HCT116 (cell line): ENCODE data around the gene TNFSF10. TPM values are rescaled to one million over a fixed set of nuclear protein-coding genes. Genes with fewer than 3 reads are reported as not detected.
"Not testable (repeated sequence)": the region's sequence is repeated elsewhere in the genome, so short reads cannot be mapped to it uniquely, and the experiment has no call there.

Experiments
- ATAC-seq: fragments of 200-7000 bp; cut with Tn5 transposase; 2 replicates; pipeline ENCODE4 v1.9.1; 2020; ENCODE audit warnings: mild to moderate bottlenecking, moderate library complexity
- BruUV-seq: library from RNA; stranded (reverse); fragments of 400-500 nt; replicated peaks from 2 replicates; lab custom pipeline; 2021; lab: Mats Ljungman, UMichigan
- CTCF ChIA-PET: fragments of 300-600 bp; sonication (Branson Sonifier 250); formaldehyde crosslinking; loops from one replicate; lab custom pipeline; 2021; ENCODE audit warnings: antibody characterized with exemption; lab: Charles Lee
- POLR2A ChIA-PET: fragments of 300-600, 350-600 bp; sonication (Branson Sonifier 250); formaldehyde crosslinking; loops from one replicate; lab custom pipeline; 2021; ENCODE audit warnings: antibody characterized with exemption; lab: Charles Lee
- RAD21 ChIA-PET, 2 experiments: fragments of 300-600 bp; sonication (Branson Sonifier 250); formaldehyde crosslinking; loops; one replicate each; lab custom pipeline; 2023; ENCODE audit warnings: low total read pairs in 2 of 2; ENCODE audit not compliant: uncharacterized antibody in 2 of 2, unreplicated experiment in 2 of 2, low non-redundant PET in 1 of 2; lab: Charles Lee
- DNase-seq: peaks from one replicate; pipeline ENCODE4 v3.0.0-alpha.2; 2010; ENCODE audit warnings: low read depth, low spot score
- H2AFZ ChIP-seq: fragments of 200-600 bp; shearing (Covaris generic), sonication (generic); 2 replicates; pipeline ENCODE4 v1.6.1; 2017; ENCODE audit warnings: low read depth, mixed run types, mixed read lengths, antibody characterized with exemption, low read length; ENCODE audit not compliant: poor library complexity, severe bottlenecking
- H3K27ac ChIP-seq: 2 replicates; pipeline ENCODE4 v1.5.1; 2012; ENCODE audit warnings: low read depth, low read length
- H3K27me3 ChIP-seq: fragments of 200-600 bp; sonication (generic); 2 replicates; pipeline ENCODE4 v1.6.1; 2016; ENCODE audit warnings: mixed run types, low read length, mixed read lengths; ENCODE audit not compliant: insufficient read depth
- H3K36me3 ChIP-seq, 2 experiments: fragments of 200-500 bp in 1 of 2; fragments of 200-600 bp in 1 of 2; sonication (Bioruptor generic) in 1 of 2; sonication (generic) in 1 of 2; 2 replicates each; pipeline versions ENCODE4 v1.5.1 to v1.6.1; 2014 to 2016; ENCODE audit warnings: low read length in 2 of 2, inconsistent platforms in 1 of 2, mixed read lengths in 1 of 2, mixed run types in 1 of 2; ENCODE audit not compliant: insufficient read depth in 2 of 2, control insufficient read depth in 1 of 2
- H3K4me1 ChIP-seq, 2 experiments: fragments of 200-600 bp in 1 of 2; sonication (generic) in 1 of 2; 2 replicates each; pipeline versions ENCODE4 v1.5.1 to v1.6.1; 2012 to 2017; ENCODE audit warnings: low read length in 2 of 2, inconsistent platforms in 1 of 2, mild to moderate bottlenecking in 1 of 2, mixed read lengths in 1 of 2, mixed run types in 1 of 2, moderate library complexity in 1 of 2; ENCODE audit not compliant: insufficient read depth in 2 of 2, control insufficient read depth in 1 of 2
- H3K4me2 ChIP-seq: fragments of 200-600 bp; sonication (generic); 2 replicates; pipeline ENCODE4 v1.6.1; 2017; ENCODE audit warnings: mixed run types, low read length, mixed read lengths
- H3K4me3 ChIP-seq, 2 experiments: fragments of 200-600 bp in 1 of 2; sonication (generic) in 1 of 2; replicated peaks in 1 of 2; 2 replicates each; pipeline ENCODE4 v1.5.1; 2011 to 2016; ENCODE audit warnings: low read length in 2 of 2, control low read depth in 1 of 2, low read depth in 1 of 2, mild to moderate bottlenecking in 1 of 2, mixed read lengths in 1 of 2, mixed run types in 1 of 2
- H3K79me2 ChIP-seq: fragments of 200-600 bp; sonication (generic); 2 replicates; pipeline ENCODE4 v1.6.1; 2017; ENCODE audit warnings: mild to moderate bottlenecking, mixed run types, low read length, moderate library complexity, mixed read lengths; ENCODE audit not compliant: insufficient read depth
- H3K9ac ChIP-seq: fragments of 200-600 bp; sonication (generic); 2 replicates; pipeline ENCODE4 v1.6.1; 2016; ENCODE audit warnings: low read length, mixed read lengths
- H3K9me2 ChIP-seq: fragments of 200-600 bp; sonication (generic), shearing (Covaris generic); 2 replicates; pipeline ENCODE4 v1.6.1; 2017; ENCODE audit warnings: mixed run types, mild to moderate bottlenecking, moderate library complexity; ENCODE audit not compliant: insufficient read depth
- H3K9me3 ChIP-seq, 2 experiments: fragments of 200-500 bp in 1 of 2; fragments of 200-600 bp in 1 of 2; sonication (Bioruptor generic) in 1 of 2; sonication (generic) in 1 of 2; 2 replicates each; pipeline ENCODE4 v1.6.1; 2014 to 2017; ENCODE audit warnings: low read length in 2 of 2, mixed read lengths in 2 of 2, inconsistent platforms in 1 of 2, low read depth in 1 of 2, mild to moderate bottlenecking in 1 of 2, mixed run types in 1 of 2, moderate library complexity in 1 of 2; ENCODE audit not compliant: control insufficient read depth in 1 of 2, insufficient read depth in 1 of 2
- H4K20me1 ChIP-seq: fragments of 200-600 bp; sonication (generic), shearing (Covaris generic); 2 replicates; pipeline ENCODE4 v1.6.1; 2017; ENCODE audit warnings: mixed run types, mild to moderate bottlenecking, moderate library complexity; ENCODE audit not compliant: insufficient read depth
- CBX3 ChIP-seq: IDR thresholded peaks from 2 replicates; pipeline ENCODE4 v1.6.1; 2012; ENCODE audit warnings: low read depth
- EZH2 ChIP-seq: fragments of 200-600 bp; sonication (generic); IDR thresholded peaks from 2 replicates; pipeline ENCODE4 v1.6.1; 2017; ENCODE audit warnings: antibody characterized with exemption, mixed run types
- JUND ChIP-seq: IDR thresholded peaks from 2 replicates; pipeline ENCODE4 v1.6.1; 2012
- MAX ChIP-seq: IDR thresholded peaks from 2 replicates; pipeline ENCODE4 v1.6.1; 2012
- POLR2A ChIP-seq: IDR thresholded peaks from 2 replicates; pipeline ENCODE4 v1.7.0; 2011; ENCODE audit warnings: borderline replicate concordance; ENCODE audit not compliant: insufficient read depth, insufficient read length; ENCODE audit errors: extremely low read depth
- RAD21 ChIP-seq: IDR thresholded peaks from 2 replicates; pipeline ENCODE4 v1.6.1; 2012; ENCODE audit warnings: low read depth, mild to moderate bottlenecking
- SRF ChIP-seq: IDR thresholded peaks from 2 replicates; pipeline ENCODE4 v1.6.1; 2012; ENCODE audit warnings: low read depth
- TCF7L2 ChIP-seq: IDR thresholded peaks from 2 replicates; pipeline ENCODE4 v1.7.0; 2011; ENCODE audit warnings: borderline replicate concordance, inconsistent platforms; ENCODE audit not compliant: insufficient read depth, insufficient read length; ENCODE audit errors: extremely low read depth
- intact Hi-C: fragments of 100-400 bp; cut with micrococcal nuclease; formaldehyde crosslinking; loops from 2 replicates; pipeline ENCODE4 v1.10.0; 2022
- total RNA-seq: library from RNA; stranded (reverse); gene quantifications from one replicate; pipeline ENCODE4 v1.2.1, GENCODE V29; 2021; ENCODE audit not compliant: unreplicated experiment
- TF ChIP-seq, protein P1 (sequence below), 3 experiments: fragments of 200-600 bp in 1 of 3; sonication (generic) in 1 of 3; IDR thresholded peaks in 2 of 3; conservative IDR thresholded peaks in 1 of 3; 2 replicates each; pipeline ENCODE4 v1.5.1; 2012 to 2017; ENCODE audit warnings: low read depth in 2 of 3, low read length in 2 of 3, antibody characterized with exemption in 1 of 3, borderline replicate concordance in 1 of 3, control low read depth in 1 of 3, mild to moderate bottlenecking in 1 of 3, mixed read lengths in 1 of 3, mixed run types in 1 of 3, moderate library complexity in 1 of 3; ENCODE audit not compliant: insufficient read depth in 1 of 3

TNFSF10 gene
- total RNA-seq, 1 experiment from 2014 or later, result 0.20 TPM

DNA sequence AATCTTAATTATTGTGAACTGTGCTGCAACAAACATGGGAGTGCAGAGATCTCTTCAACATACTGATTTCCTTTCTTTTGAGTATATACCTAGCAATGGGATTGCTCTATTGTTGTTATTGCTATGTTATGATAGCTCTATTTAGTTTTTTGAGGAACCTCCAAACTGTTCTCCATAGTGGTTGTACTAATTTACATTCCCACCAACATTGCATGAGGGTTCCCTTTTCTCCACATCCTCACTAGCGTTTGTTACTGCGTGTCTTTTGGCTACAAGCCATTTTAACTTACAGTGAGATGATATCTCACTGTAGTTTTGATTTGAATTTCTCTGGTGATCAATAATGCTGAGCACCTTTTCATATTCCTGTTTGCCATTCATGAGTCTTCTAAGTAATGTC lies 45.5 kb upstream of the TNFSF10 start (continued):
- TF ChIP-seq MAX (no peak), EZH2 (no peak)

- H3K9me2 ChIP-seq, intact Hi-C loops, H3K9ac ChIP-seq, H2AFZ ChIP-seq, H4K20me1 ChIP-seq, BruUV-seq, POLR2A ChIA-PET, H3K9me3 ChIP-seq, H3K79me2 ChIP-seq, CTCF ChIA-PET, H3K36me3 ChIP-seq, H3K4me3 ChIP-seq, H3K4me2 ChIP-seq, DNase-seq, RAD21 ChIA-PET, H3K27me3 ChIP-seq, ATAC-seq, H3K27ac ChIP-seq: not testable (repeated sequence)
- peaks cover 11 to 17% of the 10 kb centered on the region in 2 experiments for H3K4me1 ChIP-seq
Measured at GRCh38 chr3:172566785-172567184, 43.6 kb upstream of the TNFSF10 start.

- POLR2A ChIA-PET, result no interaction called here
- no peaks in the 10 kb centered on the region for H3K79me2 ChIP-seq
- intact Hi-C loops, result no loop called here
- H2AFZ ChIP-seq, result peak overlapping the region; percentile 84
- H3K4me2 ChIP-seq, result no peak overlapping the region
- H3K27me3 ChIP-seq, result no peaks in the 10 kb centered on the region
- H3K27ac ChIP-seq, result no peak overlapping the region
- no peaks in the 10 kb centered on the region for H4K20me1 ChIP-seq
- DNase-seq, result no peak
- RAD21 ChIA-PET, result no interaction called here
- no TSS peak for BruUV-seq
- no peak for TF ChIP-seq TCF7L2
- TF ChIP-seq CBX3, result no peak
- TF ChIP-seq POLR2A, result no peak
- TF ChIP-seq SRF, result no peak
- TF ChIP-seq EZH2, result no peak
- no peak for TF ChIP-seq JUND
- TF ChIP-seq, protein P1, sequence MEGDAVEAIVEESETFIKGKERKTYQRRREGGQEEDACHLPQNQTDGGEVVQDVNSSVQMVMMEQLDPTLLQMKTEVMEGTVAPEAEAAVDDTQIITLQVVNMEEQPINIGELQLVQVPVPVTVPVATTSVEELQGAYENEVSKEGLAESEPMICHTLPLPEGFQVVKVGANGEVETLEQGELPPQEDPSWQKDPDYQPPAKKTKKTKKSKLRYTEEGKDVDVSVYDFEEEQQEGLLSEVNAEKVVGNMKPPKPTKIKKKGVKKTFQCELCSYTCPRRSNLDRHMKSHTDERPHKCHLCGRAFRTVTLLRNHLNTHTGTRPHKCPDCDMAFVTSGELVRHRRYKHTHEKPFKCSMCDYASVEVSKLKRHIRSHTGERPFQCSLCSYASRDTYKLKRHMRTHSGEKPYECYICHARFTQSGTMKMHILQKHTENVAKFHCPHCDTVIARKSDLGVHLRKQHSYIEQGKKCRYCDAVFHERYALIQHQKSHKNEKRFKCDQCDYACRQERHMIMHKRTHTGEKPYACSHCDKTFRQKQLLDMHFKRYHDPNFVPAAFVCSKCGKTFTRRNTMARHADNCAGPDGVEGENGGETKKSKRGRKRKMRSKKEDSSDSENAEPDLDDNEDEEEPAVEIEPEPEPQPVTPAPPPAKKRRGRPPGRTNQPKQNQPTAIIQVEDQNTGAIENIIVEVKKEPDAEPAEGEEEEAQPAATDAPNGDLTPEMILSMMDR (IDR thresholded peaks at IDR 0.05 in 2 of 3, conservative IDR thresholded peaks at IDR 0.05 in 1 of 3; ENCODE audit: borderline replicate concordance in 1 of 3, insufficient read depth in 1 of 3, low read depth in 2 of 3, low read length in 2 of 3), result no peak
- TF ChIP-seq RAD21, result no peak
- H3K4me3 ChIP-seq, result no peak overlapping the region
- no peaks in the 10 kb centered on the region for H3K36me3 ChIP-seq
- H3K9ac ChIP-seq, result no peak overlapping the region
- peaks cover 0 to 3% of the 10 kb centered on the region in 2 experiments; a peak in 1 of 4 replicates for H3K9me3 ChIP-seq
- ATAC-seq, result no peak
- CTCF ChIA-PET, result no interaction called here
- H3K4me1 ChIP-seq, result peaks cover 11 to 17% of the 10 kb centered on the region in 2 experiments
- no peaks in the 10 kb centered on the region for H3K9me2 ChIP-seq
Measured at GRCh38 chr3:172564499-172564898, 41.3 kb upstream of the TNFSF10 start.
